HepG2 (cell line): ENCODE data around the gene BAZ1A.

ENCODE experiments used
- ADNP ChIP-seq: sonication (generic); formaldehyde crosslinking; IDR thresholded peaks from 2 replicates; pipeline ENCODE4 v1.4.0; 2020; ENCODE audit warnings: missing genetic modification reagents
- CBX5 ChIP-seq: sonication (generic); formaldehyde crosslinking; IDR thresholded peaks from 2 replicates; pipeline ENCODE4 v1.4.0; 2020; ENCODE audit warnings: missing genetic modification reagents, borderline replicate concordance
- HNF4G ChIP-seq, 2 experiments: sonication (generic) in 1 of 2; formaldehyde crosslinking in 1 of 2; IDR thresholded peaks; 2 replicates each; pipeline versions ENCODE4 v1.4.0 to v1.6.1; 2011 to 2020; ENCODE audit warnings: borderline replicate concordance in 2 of 2, low read depth in 2 of 2, mild to moderate bottlenecking in 2 of 2, low read length in 1 of 2, missing genetic modification reagents in 1 of 2, moderate library complexity in 1 of 2
- MEIS1 ChIP-seq: sonication (generic); formaldehyde crosslinking; IDR thresholded peaks from 2 replicates; pipeline ENCODE4 v1.9.0; 2021; ENCODE audit warnings: mild to moderate bottlenecking, missing genetic modification reagents, moderate library complexity, borderline replicate concordance
- TBL1XR1 ChIP-seq: fragments of 150-350 bp; IDR thresholded peaks from 2 replicates; pipeline ENCODE4 v1.6.1; 2014; ENCODE audit warnings: borderline replicate concordance, low read length; ENCODE audit not compliant: partially characterized antibody
- TRIM24 ChIP-seq: sonication (generic); formaldehyde crosslinking; IDR thresholded peaks from 2 replicates; pipeline ENCODE4 v1.8.0; 2022; ENCODE audit warnings: mild to moderate bottlenecking, missing genetic modification reagents
- ZNF292 ChIP-seq: sonication (generic); formaldehyde crosslinking; IDR thresholded peaks from 2 replicates; pipeline ENCODE4 v1.8.1; 2022; ENCODE audit warnings: mild to moderate bottlenecking, low read depth, missing genetic modification reagents, borderline replicate concordance
- ZNF83 ChIP-seq: sonication (generic); formaldehyde crosslinking; IDR thresholded peaks from 2 replicates; pipeline ENCODE4 v1.4.0; 2020; ENCODE audit warnings: missing genetic modification reagents, mild to moderate bottlenecking, borderline replicate concordance
- TF ChIP-seq, protein P1 (sequence below), 2 experiments: IDR thresholded peaks; 2 replicates each; pipeline ENCODE4 v1.6.1; 2011 to 2012; ENCODE audit warnings: low read length in 2 of 2, borderline replicate concordance in 1 of 2, low read depth in 1 of 2, mild to moderate bottlenecking in 1 of 2, moderate library complexity in 1 of 2
- TF ChIP-seq, protein P2 (sequence below): sonication (generic); formaldehyde crosslinking; IDR thresholded peaks from 2 replicates; pipeline ENCODE4 v1.5.1; 2020; ENCODE audit warnings: missing genetic modification reagents, mild to moderate bottlenecking, borderline replicate concordance
- TF ChIP-seq, protein P3 (sequence below): sonication (generic); formaldehyde crosslinking; IDR thresholded peaks from 2 replicates; pipeline ENCODE4 v1.9.0; 2021; ENCODE audit warnings: missing genetic modification reagents, mild to moderate bottlenecking, borderline replicate concordance
- TF ChIP-seq, protein P4 (sequence below): sonication (generic); formaldehyde crosslinking; IDR thresholded peaks from 2 replicates; pipeline ENCODE4 v1.4.0; 2020; ENCODE audit warnings: missing genetic modification reagents, borderline replicate concordance
- TF ChIP-seq, protein P5 (sequence below): sonication (generic); formaldehyde crosslinking; IDR thresholded peaks from 2 replicates; pipeline ENCODE4 v1.5.0; 2020; ENCODE audit warnings: mild to moderate bottlenecking, missing genetic modification reagents, moderate library complexity

DNA sequence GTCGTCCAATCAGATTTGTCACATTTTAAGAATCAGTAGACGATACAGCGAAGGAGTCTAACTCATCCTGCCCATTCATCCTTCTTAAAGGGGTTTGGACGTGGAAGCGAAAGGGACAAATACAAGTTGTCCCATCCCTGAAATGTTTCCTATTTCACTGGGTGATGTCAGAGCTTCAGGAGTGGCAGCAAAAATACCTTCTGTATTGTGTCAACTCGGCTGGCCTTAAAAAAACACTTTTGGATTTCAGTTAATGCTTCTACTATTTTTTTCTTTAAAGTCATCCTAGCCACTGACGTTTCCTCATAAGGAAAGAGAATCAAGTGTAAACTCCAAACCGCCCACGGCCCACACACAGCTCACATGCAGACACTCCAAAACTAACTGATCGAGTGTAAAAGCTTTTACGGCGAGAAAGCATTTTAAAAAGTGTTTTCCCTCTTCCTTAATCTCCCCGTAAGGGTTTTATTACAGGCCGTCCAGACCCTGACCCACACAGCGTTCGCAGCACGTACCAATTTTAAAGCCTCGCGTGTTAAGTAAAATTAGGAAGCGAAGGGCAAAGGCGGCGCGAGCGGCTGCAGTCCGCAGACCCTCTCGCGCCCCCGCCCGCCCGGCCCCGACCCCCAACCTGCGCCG lies 161.4 kb downstream of the BAZ1A start:
- TF ChIP-seq ZNF292 (CRISPR knock-in tag) (no peak), HNF4G (IDR thresholded peaks at IDR 0.05; ENCODE audit: borderline replicate concordance, low read depth, low read length) (no peak), HNF4G (CRISPR knock-in tag; IDR thresholded peaks at IDR 0.05; ENCODE audit: borderline replicate concordance, low read depth) (no peak), TRIM24 (CRISPR knock-in tag) (no peak), ADNP (no peak), MEIS1 (CRISPR knock-in tag) (no peak), CBX5 (no peak), ZNF83 (no peak), TBL1XR1 (no peak)
- TF ChIP-seq, protein P1, sequence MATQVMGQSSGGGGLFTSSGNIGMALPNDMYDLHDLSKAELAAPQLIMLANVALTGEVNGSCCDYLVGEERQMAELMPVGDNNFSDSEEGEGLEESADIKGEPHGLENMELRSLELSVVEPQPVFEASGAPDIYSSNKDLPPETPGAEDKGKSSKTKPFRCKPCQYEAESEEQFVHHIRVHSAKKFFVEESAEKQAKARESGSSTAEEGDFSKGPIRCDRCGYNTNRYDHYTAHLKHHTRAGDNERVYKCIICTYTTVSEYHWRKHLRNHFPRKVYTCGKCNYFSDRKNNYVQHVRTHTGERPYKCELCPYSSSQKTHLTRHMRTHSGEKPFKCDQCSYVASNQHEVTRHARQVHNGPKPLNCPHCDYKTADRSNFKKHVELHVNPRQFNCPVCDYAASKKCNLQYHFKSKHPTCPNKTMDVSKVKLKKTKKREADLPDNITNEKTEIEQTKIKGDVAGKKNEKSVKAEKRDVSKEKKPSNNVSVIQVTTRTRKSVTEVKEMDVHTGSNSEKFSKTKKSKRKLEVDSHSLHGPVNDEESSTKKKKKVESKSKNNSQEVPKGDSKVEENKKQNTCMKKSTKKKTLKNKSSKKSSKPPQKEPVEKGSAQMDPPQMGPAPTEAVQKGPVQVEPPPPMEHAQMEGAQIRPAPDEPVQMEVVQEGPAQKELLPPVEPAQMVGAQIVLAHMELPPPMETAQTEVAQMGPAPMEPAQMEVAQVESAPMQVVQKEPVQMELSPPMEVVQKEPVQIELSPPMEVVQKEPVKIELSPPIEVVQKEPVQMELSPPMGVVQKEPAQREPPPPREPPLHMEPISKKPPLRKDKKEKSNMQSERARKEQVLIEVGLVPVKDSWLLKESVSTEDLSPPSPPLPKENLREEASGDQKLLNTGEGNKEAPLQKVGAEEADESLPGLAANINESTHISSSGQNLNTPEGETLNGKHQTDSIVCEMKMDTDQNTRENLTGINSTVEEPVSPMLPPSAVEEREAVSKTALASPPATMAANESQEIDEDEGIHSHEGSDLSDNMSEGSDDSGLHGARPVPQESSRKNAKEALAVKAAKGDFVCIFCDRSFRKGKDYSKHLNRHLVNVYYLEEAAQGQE (IDR thresholded peaks at IDR 0.05; ENCODE audit: borderline replicate concordance in 1 of 2, low read depth in 1 of 2, low read length in 2 of 2): no peak
- TF ChIP-seq, protein P2, sequence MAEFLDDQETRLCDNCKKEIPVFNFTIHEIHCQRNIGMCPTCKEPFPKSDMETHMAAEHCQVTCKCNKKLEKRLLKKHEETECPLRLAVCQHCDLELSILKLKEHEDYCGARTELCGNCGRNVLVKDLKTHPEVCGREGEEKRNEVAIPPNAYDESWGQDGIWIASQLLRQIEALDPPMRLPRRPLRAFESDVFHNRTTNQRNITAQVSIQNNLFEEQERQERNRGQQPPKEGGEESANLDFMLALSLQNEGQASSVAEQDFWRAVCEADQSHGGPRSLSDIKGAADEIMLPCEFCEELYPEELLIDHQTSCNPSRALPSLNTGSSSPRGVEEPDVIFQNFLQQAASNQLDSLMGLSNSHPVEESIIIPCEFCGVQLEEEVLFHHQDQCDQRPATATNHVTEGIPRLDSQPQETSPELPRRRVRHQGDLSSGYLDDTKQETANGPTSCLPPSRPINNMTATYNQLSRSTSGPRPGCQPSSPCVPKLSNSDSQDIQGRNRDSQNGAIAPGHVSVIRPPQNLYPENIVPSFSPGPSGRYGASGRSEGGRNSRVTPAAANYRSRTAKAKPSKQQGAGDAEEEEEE (CRISPR knock-in tag): no peak
- TF ChIP-seq, protein P3, sequence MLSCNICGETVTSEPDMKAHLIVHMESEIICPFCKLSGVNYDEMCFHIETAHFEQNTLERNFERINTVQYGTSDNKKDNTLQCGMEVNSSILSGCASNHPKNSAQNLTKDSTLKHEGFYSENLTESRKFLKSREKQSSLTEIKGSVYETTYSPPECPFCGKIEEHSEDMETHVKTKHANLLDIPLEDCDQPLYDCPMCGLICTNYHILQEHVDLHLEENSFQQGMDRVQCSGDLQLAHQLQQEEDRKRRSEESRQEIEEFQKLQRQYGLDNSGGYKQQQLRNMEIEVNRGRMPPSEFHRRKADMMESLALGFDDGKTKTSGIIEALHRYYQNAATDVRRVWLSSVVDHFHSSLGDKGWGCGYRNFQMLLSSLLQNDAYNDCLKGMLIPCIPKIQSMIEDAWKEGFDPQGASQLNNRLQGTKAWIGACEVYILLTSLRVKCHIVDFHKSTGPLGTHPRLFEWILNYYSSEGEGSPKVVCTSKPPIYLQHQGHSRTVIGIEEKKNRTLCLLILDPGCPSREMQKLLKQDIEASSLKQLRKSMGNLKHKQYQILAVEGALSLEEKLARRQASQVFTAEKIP: no peak
- TF ChIP-seq, protein P4, sequence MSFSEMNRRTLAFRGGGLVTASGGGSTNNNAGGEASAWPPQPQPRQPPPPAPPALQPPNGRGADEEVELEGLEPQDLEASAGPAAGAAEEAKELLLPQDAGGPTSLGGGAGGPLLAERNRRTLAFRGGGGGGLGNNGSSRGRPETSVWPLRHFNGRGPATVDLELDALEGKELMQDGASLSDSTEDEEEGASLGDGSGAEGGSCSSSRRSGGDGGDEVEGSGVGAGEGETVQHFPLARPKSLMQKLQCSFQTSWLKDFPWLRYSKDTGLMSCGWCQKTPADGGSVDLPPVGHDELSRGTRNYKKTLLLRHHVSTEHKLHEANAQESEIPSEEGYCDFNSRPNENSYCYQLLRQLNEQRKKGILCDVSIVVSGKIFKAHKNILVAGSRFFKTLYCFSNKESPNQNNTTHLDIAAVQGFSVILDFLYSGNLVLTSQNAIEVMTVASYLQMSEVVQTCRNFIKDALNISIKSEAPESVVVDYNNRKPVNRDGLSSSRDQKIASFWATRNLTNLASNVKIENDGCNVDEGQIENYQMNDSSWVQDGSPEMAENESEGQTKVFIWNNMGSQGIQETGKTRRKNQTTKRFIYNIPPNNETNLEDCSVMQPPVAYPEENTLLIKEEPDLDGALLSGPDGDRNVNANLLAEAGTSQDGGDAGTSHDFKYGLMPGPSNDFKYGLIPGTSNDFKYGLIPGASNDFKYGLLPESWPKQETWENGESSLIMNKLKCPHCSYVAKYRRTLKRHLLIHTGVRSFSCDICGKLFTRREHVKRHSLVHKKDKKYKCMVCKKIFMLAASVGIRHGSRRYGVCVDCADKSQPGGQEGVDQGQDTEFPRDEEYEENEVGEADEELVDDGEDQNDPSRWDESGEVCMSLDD (CRISPR knock-in tag): no peak
- TF ChIP-seq, protein P5, sequence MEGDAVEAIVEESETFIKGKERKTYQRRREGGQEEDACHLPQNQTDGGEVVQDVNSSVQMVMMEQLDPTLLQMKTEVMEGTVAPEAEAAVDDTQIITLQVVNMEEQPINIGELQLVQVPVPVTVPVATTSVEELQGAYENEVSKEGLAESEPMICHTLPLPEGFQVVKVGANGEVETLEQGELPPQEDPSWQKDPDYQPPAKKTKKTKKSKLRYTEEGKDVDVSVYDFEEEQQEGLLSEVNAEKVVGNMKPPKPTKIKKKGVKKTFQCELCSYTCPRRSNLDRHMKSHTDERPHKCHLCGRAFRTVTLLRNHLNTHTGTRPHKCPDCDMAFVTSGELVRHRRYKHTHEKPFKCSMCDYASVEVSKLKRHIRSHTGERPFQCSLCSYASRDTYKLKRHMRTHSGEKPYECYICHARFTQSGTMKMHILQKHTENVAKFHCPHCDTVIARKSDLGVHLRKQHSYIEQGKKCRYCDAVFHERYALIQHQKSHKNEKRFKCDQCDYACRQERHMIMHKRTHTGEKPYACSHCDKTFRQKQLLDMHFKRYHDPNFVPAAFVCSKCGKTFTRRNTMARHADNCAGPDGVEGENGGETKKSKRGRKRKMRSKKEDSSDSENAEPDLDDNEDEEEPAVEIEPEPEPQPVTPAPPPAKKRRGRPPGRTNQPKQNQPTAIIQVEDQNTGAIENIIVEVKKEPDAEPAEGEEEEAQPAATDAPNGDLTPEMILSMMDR (CRISPR knock-in tag): no peak
